Endothelial cell of umbilical vein (primary cell): ENCODE results near the gene COL9A3.

Experiments
- CTCF ChIP-seq, 2 donors: IDR thresholded peaks; 1 replicate in 1 of 2; 2 replicates in 1 of 2; pipeline ENCODE4 v1.5.1; 2011; ENCODE audit warnings: low read length in 2 of 2, mild to moderate bottlenecking in 2 of 2, moderate library complexity in 2 of 2, control low read depth in 1 of 2, inconsistent platforms in 1 of 2, low read depth in 1 of 2; ENCODE audit not compliant: insufficient read depth in 1 of 2; ENCODE audit errors: extremely low read depth in 1 of 2
- EZH2 ChIP-seq: IDR thresholded peaks from 2 replicates; pipeline ENCODE4 v1.6.1; 2012; ENCODE audit warnings: borderline replicate concordance, low read depth, mild to moderate bottlenecking, moderate library complexity, low read length, inconsistent platforms; ENCODE audit not compliant: severe bottlenecking
- GATA2 ChIP-seq: IDR thresholded peaks from 2 replicates; pipeline ENCODE4 v1.7.0; 2011; ENCODE audit warnings: low read depth, mild to moderate bottlenecking, moderate library complexity, mixed read lengths, low read length; ENCODE audit not compliant: insufficient read length, insufficient read depth
- JUN ChIP-seq: IDR thresholded peaks from 2 replicates; pipeline ENCODE4 v1.6.1; 2011; ENCODE audit warnings: borderline replicate concordance, low read depth; ENCODE audit not compliant: insufficient read length, insufficient read depth
- MAX ChIP-seq: IDR thresholded peaks from 2 replicates; pipeline ENCODE4 v1.6.1; 2011; ENCODE audit not compliant: insufficient read depth, insufficient read length
- MYC ChIP-seq: IDR thresholded peaks from one replicate; pipeline ENCODE4 v1.6.1; 2011; ENCODE audit warnings: mild to moderate bottlenecking, low read depth, low read length
- POLR2A ChIP-seq: IDR thresholded peaks from 2 replicates; pipeline ENCODE4 v1.6.1; 2012; ENCODE audit warnings: low read depth, mild to moderate bottlenecking, control low read depth, low read length
- POLR2AphosphoS5 ChIP-seq: IDR thresholded peaks from 2 replicates; pipeline ENCODE4 v1.6.1; 2012; ENCODE audit warnings: low read depth, mild to moderate bottlenecking, control low read depth, low read length, moderate library complexity; ENCODE audit not compliant: insufficient read depth

DNA sequence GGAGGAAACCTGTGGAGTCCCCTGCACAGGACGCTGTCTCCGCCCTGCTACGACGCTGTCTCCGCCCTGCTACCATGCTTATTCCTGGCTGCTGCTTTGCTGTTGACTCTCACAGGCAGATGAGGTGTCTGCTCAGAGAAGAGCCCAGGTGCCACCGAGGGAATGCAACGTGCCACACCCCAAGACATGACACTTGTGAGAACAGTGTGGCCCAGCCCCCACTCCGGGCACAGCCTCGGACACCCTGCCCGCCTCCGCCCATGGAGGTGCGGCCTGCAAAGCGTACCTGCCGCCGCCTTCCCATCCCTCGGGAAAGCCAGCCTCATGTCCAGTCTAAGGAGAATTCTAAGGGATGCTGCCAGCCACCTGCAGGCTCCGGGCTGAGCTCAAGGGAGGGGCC, 36.2 kb upstream of the COL9A3 start:
- TF ChIP-seq CTCF (IDR thresholded peaks at IDR 0.05; ENCODE audit: extremely low read depth in 1 of 2, insufficient read depth in 1 of 2, low read depth in 1 of 2, low read length in 2 of 2) (no peak), EZH2 (no peak), POLR2A (no peak), POLR2AphosphoS5 (no peak), MAX (no peak), GATA2 (no peak), MYC (no peak), JUN (no peak)
